HG02840 (cell line): ENCODE measurements around the gene GBF1.

ENCODE experiments used
- ATAC-seq: cut with Tn5 transposase; IDR thresholded peaks from one replicate; pipeline ENCODE4 v1.9.1; 2021; ENCODE audit warnings: mild to moderate bottlenecking, moderate library complexity, moderate number of reproducible peaks; ENCODE audit not compliant: unreplicated experiment, low FRiP score

Gene GBF1

DNA sequence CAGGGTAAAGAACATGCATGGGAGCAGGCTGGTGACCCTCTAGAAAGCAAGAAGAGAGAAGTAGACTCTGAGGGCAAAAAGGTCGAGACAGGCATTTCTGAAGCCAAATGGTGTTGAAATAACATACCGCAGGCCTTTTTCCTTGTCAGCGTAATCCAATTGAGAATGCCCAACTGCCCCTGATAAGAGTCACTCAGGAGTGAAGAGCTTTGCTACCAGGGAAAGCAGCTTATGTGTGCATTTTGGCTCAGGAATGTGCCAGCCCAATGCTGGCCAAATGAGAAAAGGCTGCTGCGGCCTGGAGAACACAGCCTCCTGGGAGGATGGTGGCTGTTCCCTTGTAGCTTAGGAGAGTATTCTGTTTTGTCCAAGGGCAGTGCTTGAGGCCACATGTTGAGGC is 88.8 kb downstream of the GBF1 start:
- no peak for ATAC-seq

DNA sequence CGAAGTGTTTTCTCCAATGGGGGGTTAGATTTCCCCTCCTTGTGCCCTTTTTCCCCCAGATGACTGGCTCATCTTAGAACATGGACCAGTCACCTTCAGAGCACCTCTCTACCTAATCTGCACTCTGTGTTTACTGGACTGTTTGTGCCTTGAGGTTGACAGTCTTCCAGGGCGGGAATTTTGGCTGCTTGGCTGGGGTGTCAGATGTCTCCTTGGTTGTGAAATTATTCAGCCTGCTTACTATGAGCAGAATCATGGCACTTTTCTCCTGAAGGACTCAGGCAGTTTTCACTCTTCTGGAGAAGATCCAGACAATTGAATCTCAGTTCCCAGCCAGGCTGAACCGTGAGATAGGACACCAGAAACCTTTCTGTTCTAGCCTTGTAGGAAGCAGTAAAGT is 89.9 kb downstream of the GBF1 start:
- no peak for ATAC-seq

DNA sequence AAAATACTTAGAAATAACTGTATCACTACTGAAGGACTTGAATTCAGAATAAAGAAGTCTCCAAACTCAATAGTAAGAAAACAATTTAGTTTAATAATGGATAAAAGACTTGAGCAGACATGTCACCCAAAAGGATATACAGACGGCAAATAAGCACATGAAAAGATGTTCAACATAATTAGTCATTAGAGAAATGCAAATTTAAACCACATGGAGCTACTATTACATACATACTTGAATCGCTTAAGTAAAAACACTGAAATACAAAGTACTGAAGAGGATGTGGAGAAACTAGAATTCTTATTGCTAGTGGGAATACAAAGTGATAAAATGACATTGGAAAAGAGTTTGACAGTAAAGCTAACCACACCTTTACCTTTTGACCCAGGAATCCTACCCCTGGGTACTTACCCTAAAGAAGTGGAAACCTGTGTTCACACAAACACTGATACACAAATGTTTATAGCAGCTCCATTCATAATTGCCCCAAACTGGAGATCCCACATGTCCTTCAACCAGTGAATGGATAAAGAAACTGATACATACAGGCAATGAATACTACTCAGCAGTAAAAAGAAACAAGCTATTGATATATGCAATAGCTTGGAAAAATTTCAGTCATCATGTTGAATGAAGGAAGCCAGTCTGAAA is 95.8 kb downstream of the GBF1 start:
- ATAC-seq = no peak

DNA sequence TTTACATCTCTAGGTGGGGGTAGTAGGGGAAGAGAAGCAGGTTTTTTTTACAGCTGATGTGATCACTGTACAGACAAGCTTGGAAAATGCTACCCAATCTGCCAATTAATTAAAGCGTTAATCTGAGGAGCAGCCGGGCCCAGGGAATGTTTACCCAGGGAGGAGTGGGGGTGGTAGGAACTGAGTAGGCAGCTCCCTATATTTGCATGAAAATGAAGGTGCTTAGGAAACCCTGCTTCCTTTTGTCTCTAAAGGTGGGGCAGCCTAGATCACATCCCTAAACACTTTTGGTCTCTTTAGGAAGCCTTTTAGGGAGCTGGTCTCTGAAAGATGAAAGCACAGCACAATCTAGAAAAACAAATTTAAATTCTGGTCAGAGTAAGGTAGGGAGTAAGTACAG is 97.1 kb downstream of the GBF1 start:
- ATAC-seq = no peak

DNA sequence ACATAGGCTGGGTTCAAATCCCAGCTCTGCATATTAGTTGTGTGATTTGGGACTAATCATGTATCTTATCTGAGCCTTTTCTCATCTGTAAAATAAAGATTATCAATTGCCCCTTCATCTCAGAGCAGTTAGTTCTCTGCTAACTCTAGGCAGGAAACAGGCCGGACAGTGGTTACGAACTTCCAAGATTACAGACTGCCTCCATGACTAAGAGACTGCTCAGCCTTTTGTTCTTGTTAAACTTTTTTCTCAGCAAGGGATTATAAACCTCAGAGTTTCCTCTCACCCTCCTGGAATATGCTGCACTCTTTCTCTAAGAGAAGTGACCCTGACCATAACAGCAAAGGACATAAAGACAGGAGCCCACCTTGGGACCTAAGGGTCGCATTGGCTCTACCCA is 97.6 kb downstream of the GBF1 start:
- ATAC-seq = no peak

DNA sequence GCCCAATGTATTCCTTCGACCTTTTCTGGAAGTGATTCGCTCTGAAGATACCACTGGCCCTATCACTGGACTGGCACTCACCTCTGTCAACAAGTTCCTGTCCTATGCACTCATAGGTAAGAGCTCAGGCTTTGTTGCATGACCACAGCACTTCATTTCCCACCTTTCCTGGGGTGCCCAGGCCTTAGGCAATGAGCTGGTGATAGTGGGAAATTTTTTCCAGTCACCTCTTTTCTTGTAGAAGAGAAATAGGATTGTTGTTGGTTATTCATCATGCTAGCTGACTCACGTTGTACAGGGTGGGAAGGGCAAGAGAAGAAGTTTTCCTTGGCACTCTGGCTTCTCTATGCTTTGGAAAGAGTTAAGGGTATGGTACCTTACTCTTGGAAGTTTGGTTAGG is 98.7 kb downstream of the GBF1 start:
- ATAC-seq = no peak

DNA sequence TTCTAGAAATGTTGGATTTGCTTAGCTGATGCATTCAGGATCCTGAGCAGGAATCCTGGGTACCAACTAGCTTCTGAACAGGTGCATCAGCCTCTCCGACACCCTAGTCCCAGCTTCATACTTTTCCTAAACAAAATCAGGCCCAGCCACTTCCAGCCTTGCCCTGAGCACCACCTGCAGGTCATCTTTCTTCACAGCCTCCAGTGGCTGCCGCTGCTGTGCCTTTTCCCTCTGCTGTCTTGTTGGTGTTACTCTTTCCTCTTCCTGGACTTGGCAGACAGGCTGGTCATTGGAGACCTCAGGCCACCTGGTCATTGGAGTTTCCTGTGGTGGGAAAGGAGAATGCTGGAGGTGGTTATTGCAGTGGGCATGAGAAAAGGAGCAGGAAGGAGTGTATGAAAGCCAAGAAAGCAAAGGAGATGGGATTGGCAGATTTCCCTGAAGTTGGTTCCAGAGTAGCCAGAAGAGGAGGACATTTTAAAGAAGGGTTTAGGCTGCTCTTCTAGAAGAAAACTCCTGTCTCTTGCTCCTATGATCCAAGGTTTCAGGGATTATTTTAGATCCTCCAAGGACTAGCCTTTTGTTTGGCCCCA is 102.0 kb downstream of the GBF1 start:
- ATAC-seq = no peak

DNA sequence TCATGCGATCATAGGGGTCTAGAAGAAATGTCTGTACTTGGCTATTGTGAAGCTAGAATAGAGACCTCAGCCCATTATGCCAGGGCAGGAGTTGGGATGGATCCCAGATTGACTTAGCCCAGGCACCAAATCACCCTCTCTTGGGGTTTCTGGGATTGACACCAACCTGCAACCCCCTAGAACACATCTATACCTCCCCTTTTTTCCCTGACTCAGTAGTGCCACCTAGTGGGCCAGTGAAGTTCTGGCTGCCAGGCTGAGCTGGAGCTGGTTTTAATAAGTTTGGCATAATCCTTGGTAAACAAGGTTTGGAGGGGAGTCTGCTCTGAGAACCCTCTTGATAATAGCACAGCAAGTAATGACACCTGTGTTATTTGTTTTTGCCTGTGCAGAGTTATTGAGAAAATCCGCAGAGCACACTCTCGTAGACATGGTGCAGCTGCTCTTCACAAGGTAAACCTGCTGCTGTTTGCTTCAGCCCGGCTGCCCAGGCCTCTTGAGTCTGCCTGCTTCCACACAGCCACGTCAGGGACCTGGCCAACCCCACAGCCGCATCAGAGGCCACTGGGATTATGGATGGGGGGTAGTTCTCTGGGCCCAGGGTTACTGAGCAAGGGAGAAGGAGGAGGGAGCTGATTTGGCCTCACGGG is 106.9 kb downstream of the GBF1 start:
- no peak for ATAC-seq

DNA sequence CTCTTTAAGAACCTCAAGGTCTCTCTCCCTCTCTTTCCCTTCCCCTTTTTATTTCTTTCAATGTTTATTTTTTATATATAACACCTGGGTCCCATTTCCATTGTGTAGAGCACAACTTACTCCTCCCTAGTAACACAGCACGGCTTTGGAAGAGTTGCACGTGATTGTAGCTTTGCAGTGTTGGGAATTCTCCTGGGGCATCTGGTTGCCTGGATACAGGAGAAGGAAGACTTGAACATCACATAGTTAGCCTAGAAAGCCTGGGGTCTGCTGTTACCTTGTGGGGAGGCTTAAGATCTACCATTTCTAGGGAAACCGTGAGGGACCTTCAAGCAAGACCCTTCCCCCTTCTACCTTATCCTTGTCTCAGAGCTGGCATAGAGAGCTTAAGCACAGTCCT is 109.1 kb downstream of the GBF1 start:
- no peak for ATAC-seq

DNA sequence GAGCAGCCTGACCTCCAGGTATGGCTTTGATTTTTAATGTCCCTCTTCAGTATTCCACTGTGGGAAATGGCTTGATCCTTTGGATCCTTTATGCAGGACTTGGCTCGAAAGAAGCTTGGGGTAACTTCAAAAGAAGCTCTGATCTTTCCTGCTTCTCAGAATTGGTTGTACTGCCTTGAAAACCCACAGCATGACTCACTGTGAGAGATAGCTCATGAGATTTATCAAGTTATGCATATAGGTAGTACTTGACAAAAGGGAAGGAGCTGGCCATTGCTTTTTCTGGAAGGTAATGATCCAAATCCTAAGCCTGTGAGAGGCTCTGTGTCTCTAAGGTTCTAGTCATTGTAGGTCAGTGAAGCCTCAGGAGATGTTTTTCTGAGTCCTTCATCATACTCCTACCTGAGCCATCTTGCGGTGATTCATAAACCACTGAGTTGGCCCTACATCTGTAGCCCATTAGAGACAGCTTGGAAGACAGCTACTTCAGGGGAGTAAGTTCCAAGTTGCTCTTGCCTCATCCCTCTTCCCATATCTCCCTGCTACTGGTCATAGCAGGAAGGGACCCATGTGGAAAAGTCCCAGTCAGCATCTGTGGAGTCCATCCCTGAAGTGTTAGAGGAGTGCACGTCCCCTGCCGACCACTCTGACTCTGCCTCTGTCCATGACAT is 113.5 kb downstream of the GBF1 start:
- no peak for ATAC-seq

DNA sequence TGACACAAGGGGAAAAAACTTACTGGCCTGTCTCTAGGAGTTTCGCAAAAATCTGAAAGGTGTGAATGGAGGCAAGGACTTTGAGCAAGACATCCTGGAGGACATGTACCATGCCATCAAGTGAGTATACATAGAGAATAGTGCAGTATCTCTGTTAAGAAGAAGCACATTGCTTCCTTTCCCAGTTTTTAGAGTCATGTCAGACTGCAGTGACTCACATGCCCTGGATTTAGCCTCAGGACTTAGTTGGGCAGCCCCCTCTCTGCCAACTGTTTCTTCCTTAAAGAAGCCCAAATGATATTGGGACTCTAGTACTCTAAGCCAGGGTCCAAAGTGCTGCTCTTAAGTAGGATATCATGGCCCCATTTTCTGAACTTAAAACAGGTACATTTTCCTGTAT is 122.1 kb downstream of the GBF1 start:
- no peak for ATAC-seq

DNA sequence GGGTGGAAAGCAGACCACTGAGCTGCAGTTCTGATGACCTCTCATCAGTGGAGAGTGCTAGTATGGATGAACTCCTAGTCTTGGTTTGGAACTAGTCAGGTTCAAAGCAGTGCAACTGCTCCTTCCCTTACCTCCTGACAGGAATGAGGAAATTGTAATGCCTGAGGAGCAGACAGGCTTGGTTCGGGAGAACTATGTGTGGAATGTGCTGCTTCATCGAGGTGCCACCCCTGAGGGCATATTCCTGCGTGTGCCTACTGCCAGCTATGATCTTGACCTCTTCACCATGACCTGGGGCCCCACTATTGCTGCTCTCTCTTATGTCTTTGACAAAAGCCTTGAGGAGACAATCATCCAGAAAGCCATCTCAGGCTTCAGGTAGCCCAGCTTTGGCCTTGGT is 122.7 kb downstream of the GBF1 start:
- ATAC-seq = no peak

DNA sequence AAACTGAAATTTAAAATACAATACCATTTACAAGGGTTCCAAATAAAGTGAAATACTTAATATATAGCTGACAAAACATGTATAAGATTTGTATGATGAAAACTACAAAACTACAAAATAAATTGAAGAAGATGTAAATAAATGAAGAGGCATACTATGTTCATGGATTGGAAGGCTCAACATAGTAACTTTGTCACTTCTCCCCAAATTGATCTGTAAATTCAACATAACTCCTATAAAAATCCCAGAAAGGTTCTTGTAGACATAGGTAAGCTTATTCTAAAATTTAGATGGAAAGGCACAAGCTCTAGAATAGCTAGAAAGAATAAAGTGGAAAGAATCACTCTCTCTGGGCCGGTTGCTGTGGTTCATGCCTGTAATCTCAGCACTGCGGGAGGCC is 126.0 kb downstream of the GBF1 start:
- ATAC-seq = no peak

DNA sequence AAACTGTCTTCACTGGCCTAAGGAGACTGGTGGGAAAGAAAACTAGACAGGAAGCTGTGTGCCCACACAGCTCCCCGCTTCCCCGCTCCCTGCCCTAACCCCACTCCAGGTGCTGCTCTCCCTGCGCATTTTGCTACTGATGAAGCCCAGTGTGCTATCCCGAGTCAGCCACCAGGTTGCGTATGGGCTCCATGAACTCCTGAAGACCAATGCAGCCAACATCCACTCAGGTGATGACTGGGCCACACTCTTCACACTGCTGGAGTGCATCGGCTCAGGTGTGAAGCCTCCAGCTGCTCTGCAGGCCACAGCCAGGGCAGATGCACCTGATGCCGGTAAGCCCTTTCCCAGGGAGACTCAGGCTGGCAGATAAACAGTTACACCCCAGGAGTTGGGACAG is 129.9 kb downstream of the GBF1 start:
- no peak for ATAC-seq

DNA sequence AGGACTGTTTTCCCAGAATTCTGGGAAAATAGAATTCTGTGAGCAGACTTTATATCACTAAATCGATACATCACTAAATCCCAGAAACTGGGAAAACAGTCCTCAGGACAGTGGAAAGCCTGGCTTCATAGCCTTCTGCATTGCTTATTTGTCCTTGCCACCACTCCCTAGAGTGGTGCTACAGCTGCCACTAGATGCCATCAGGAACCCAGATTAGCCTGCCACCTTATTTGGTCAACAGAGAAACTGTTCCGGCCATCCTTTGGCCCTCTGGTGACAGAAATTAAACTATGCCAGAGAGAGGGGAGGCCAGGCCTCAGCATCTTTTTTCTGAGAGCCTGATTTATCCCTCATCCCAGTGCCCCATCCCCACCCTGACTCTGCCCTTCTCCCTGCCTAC is 130.5 kb downstream of the GBF1 start:
- ATAC-seq = no peak

DNA sequence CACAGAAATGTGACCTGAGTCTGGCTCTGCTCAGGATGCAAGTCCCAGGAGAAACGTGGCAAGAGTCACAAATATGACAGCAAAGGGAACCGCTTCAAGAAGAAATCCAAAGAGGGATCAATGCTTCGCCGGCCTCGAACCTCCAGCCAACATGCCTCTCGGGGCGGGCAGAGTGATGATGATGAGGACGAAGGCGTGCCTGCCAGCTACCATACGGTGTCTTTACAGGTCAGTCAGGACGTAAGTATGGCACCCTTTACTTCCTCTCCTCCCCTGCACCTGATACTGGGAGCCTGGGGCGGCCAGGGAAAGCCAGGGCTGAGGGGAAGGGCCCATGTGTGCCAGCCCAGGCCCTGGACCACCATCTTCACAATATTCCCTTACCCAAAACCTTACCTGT is 131.6 kb downstream of the GBF1 start:
- no peak for ATAC-seq

DNA sequence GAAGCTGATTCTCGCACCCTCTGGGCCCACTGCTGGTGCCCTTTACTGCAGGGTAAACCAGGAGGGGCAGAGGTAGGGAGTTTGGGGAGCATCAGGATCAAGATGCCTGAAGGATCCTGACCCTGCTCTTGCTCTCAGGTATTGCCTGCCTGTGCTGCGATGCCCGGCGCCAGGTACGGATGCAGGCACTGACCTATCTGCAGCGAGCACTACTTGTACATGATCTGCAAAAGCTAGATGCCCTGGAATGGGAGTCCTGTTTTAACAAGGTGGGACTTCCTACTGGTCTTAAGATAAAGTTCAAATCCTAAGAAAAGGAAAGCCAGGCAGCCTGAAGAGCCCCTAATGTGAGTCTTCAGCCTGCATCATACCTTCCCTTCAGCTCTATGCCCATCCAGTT is 134.1 kb downstream of the GBF1 start:
- ATAC-seq = no peak

DNA sequence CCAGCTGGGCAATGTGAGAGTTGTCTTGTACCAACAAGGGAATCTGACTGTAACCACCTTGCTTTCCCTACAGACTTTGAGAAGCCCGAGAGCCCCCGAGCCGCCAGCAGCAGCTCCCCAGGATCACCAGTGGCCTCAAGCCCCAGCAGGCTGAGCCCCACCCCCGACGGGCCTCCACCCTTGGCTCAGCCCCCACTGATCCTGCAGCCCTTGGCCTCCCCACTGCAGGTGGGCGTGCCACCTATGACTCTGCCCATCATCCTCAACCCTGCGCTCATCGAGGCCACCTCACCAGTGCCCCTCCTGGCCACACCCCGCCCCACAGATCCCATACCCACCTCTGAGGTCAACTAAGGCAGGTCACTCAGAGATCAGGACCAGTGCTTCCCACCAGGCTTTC is 136.7 kb downstream of the GBF1 start:
- no peak for ATAC-seq

DNA sequence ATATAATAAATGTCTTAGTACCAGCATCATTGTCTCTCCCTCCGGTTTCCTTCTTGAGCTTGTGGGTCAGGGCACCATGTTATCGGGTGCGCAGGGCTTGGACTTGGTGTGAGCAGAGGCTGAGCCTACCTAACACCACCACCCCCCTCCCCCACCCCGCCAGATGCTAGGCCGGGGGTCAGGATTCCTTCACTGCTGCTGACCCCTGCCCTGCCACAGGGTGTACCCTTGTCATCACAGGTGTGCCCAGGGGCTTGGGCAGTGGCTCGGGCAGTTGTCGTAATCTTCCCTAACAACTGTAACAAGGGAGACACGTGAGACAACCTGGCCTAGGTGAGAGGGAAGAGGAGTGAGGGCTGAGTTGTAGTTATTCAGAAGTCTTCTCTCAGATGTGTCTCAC is 137.5 kb downstream of the GBF1 start:
- ATAC-seq = no peak

DNA sequence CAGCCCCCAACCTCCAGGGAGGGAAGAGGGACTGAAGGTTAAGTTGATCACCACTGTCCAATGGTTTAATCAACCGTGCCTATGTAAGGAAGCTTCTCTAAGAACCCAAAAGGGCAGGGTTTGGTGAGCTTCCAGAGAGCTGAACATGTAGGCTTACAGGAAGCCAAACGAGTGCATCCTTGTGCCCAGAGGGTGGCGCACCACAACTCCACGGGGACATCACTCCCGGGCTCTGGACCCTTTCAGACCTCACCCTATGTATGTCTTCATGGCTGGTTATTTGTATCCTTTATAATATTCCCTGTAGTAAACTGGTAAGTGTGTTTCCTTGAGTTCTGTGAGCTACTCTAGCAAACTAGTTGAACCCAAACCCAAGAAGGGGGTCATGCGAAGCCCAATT is 138.7 kb downstream of the GBF1 start:
- ATAC-seq = no peak

DNA sequence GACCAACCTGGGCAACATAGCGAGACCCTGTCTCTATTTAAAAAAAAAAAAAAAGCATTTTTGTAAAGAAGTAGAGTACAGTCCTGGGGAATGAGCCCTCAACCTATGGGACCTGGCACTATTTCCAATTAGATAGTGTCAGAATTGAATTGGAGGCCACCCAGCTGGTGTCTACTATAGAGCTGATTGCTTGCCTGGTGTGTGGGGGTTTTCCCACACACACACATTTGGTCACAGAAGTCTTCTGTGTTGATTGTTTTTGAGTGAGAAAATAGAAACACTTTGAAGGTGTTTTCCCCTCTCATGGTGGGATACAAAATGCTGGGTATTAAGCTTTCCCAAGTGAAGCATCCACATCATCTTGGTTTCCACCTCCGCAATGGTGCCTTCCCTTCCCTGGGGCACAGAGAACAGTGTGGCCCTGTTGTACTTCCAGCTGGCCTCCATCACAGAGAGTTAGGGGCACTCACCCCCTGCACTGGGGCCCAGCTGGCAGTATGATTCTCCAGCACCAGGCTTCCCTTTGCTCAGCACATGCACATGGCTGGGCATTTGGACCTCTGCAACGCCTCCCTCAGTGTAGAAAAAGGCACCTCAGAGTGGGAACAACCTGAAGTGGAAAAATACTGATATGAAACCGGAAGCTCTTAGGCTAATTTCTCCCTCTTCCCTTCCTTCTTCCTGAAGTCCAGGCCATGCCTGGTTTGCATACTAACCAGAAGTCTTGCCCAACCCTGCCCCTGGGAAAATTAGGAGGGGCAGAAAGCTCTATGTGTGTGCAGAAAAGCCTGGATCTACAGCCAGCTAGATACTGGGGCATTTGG is 139.5 kb downstream of the GBF1 start:
- no peak for ATAC-seq
